ENCODE results near the gene ZNF735.
"Not testable (repeated sequence)": the region's sequence is repeated elsewhere in the genome, so short reads cannot be mapped to it uniquely, and the experiment has no call there.

DNA sequence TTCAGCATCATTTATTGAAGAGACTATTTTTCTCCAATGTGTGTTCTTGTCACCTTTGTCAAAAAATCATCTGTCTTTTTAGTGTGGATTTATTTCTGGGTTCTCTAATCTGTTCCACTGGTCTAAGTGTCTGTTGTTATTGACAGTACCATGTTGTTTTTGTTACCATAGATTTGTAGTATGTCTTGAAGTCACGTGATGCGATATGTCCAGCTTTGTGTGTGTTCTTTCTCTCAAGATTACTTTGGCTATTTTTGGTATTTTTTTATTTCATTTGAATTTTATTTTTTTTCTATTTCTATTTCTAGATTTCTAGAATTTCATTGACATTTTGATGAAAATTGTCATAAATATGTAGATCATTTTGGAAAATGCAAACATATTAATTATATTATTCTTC is 36.0 kb upstream of the ZNF735 start:
- TF ChIP-seq, protein P1, sequence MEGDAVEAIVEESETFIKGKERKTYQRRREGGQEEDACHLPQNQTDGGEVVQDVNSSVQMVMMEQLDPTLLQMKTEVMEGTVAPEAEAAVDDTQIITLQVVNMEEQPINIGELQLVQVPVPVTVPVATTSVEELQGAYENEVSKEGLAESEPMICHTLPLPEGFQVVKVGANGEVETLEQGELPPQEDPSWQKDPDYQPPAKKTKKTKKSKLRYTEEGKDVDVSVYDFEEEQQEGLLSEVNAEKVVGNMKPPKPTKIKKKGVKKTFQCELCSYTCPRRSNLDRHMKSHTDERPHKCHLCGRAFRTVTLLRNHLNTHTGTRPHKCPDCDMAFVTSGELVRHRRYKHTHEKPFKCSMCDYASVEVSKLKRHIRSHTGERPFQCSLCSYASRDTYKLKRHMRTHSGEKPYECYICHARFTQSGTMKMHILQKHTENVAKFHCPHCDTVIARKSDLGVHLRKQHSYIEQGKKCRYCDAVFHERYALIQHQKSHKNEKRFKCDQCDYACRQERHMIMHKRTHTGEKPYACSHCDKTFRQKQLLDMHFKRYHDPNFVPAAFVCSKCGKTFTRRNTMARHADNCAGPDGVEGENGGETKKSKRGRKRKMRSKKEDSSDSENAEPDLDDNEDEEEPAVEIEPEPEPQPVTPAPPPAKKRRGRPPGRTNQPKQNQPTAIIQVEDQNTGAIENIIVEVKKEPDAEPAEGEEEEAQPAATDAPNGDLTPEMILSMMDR (IDR thresholded peaks at IDR 0.05; ENCODE audit: control extremely low read depth in 1 of 3, insufficient read depth in 1 of 3, low read depth in 1 of 3, low read length in 3 of 3), result not testable (repeated sequence)
- TF ChIP-seq HDAC2 (IDR thresholded peaks at IDR 0.05; ENCODE audit: borderline replicate concordance in 1 of 2, low read depth in 2 of 2, low read length in 2 of 2); POLR2AphosphoS5 (IDR thresholded peaks at IDR 0.05; ENCODE audit: low read depth, low read length); TBP (IDR thresholded peaks at IDR 0.05; ENCODE audit: low read depth, low read length); SP1 (IDR thresholded peaks at IDR 0.05; ENCODE audit: low read depth, low read length); TAF1 (IDR thresholded peaks at IDR 0.05; ENCODE audit: low read depth, low read length); RXRA (IDR thresholded peaks at IDR 0.05; ENCODE audit: insufficient read depth, low read depth, low read length); POLR2A (IDR thresholded peaks at IDR 0.05; ENCODE audit: control extremely low read depth in 1 of 2, low read depth in 2 of 2, low read length in 2 of 2); EP300 (IDR thresholded peaks at IDR 0.05; ENCODE audit: borderline replicate concordance in 1 of 2, low read depth in 2 of 2, low read length in 2 of 2); PHF8 (conservative IDR thresholded peaks at IDR 0.05; ENCODE audit: low read depth, low read length): not testable (repeated sequence)
- TF ChIP-seq, protein P2, sequence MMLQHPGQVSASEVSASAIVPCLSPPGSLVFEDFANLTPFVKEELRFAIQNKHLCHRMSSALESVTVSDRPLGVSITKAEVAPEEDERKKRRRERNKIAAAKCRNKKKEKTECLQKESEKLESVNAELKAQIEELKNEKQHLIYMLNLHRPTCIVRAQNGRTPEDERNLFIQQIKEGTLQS (IDR thresholded peaks at IDR 0.05; ENCODE audit: insufficient read depth, low read depth, low read length), result not testable (repeated sequence)
